Trophoblast cell (in vitro differentiated cells and primary cell): Measurements from ENCODE around the gene CCDC192. TPM values are rescaled to one million over a fixed set of nuclear protein-coding genes. Genes with fewer than 3 reads are reported as not detected.

Source experiments
- DNase-seq, 2 donors: peaks; one replicate each; pipeline ENCODE4 v3.0.0-alpha.2; 2016
- H2AFZ ChIP-seq: 2 replicates; pipeline ENCODE4 v1.6.1; 2013; ENCODE audit warnings: low read length, moderate library complexity, mild to moderate bottlenecking; ENCODE audit not compliant: insufficient read depth, poor library complexity
- H2AK5ac ChIP-seq: 2 replicates; pipeline ENCODE4 v1.6.1; 2013; ENCODE audit warnings: mild to moderate bottlenecking, low read length
- H2BK120ac ChIP-seq: 2 replicates; pipeline ENCODE4 v1.6.1; 2013; ENCODE audit warnings: low read length, mild to moderate bottlenecking, moderate library complexity; ENCODE audit not compliant: insufficient read depth, poor library complexity
- H2BK12ac ChIP-seq: 2 replicates; pipeline ENCODE4 v1.6.1; 2013; ENCODE audit warnings: mild to moderate bottlenecking, low read length, moderate library complexity
- H2BK5ac ChIP-seq: 2 replicates; pipeline ENCODE4 v1.6.1; 2013; ENCODE audit warnings: low read length, low read depth, moderate library complexity, mild to moderate bottlenecking; ENCODE audit not compliant: poor library complexity
- H3K14ac ChIP-seq: 2 replicates; pipeline ENCODE4 v1.6.1; 2013; ENCODE audit warnings: mild to moderate bottlenecking, low read length
- H3K18ac ChIP-seq: 2 replicates; pipeline ENCODE4 v1.6.1; 2013; ENCODE audit warnings: mild to moderate bottlenecking, low read length
- H3K23ac ChIP-seq: 2 replicates; pipeline ENCODE4 v1.6.1; 2013; ENCODE audit warnings: low read length
- H3K27ac ChIP-seq: 2 replicates; pipeline ENCODE4 v1.5.1; 2013; ENCODE audit warnings: low read depth, mild to moderate bottlenecking, inconsistent platforms, low read length, moderate library complexity
- H3K27me3 ChIP-seq: 2 replicates; pipeline ENCODE4 v1.6.1; 2013; ENCODE audit warnings: inconsistent platforms, mild to moderate bottlenecking, low read length, moderate library complexity; ENCODE audit not compliant: insufficient read depth
- H3K36me3 ChIP-seq, 2 experiments: 1 replicate in 1 of 2; 2 replicates in 1 of 2; pipeline ENCODE4 v1.6.1; 2013; ENCODE audit warnings: low read length in 2 of 2, mild to moderate bottlenecking in 2 of 2, moderate library complexity in 1 of 2; ENCODE audit not compliant: insufficient read depth in 2 of 2, control insufficient read depth in 1 of 2
- H3K4ac ChIP-seq: 2 replicates; pipeline ENCODE4 v1.6.1; 2013; ENCODE audit warnings: low read depth, mild to moderate bottlenecking, low read length, moderate library complexity
- H3K4me1 ChIP-seq, 2 experiments: 1 replicate in 1 of 2; 2 replicates in 1 of 2; pipeline ENCODE4 v1.6.1; 2013; ENCODE audit warnings: low read length in 2 of 2, mild to moderate bottlenecking in 2 of 2, moderate library complexity in 1 of 2; ENCODE audit not compliant: insufficient read depth in 2 of 2, control insufficient read depth in 1 of 2
- H3K4me2 ChIP-seq: 2 replicates; pipeline ENCODE4 v1.6.1; 2013; ENCODE audit warnings: inconsistent platforms, mild to moderate bottlenecking, low read length, moderate library complexity
- H3K4me3 ChIP-seq: 2 replicates; pipeline ENCODE4 v1.5.1; 2013; ENCODE audit warnings: mild to moderate bottlenecking, low read depth, low read length, inconsistent platforms
- H3K79me1 ChIP-seq: one replicate; pipeline ENCODE4 v1.6.1; 2013; ENCODE audit warnings: low read length
- H3K79me2 ChIP-seq: 2 replicates; pipeline ENCODE4 v1.6.1; 2013; ENCODE audit warnings: low read length, mild to moderate bottlenecking; ENCODE audit not compliant: control insufficient read depth, insufficient read depth, poor library complexity
- H3K9ac ChIP-seq: 2 replicates; pipeline ENCODE4 v1.6.1; 2013; ENCODE audit warnings: mild to moderate bottlenecking, low read length
- H3K9me3 ChIP-seq: 2 replicates; pipeline ENCODE4 v1.6.1; 2013; ENCODE audit warnings: low read depth, mild to moderate bottlenecking, control low read depth, inconsistent platforms, low read length; ENCODE audit not compliant: insufficient read depth
- H4K12ac ChIP-seq: 2 replicates; pipeline ENCODE4 v1.6.1; 2013; ENCODE audit warnings: low read depth, mild to moderate bottlenecking, low read length, moderate library complexity
- H4K8ac ChIP-seq: 2 replicates; pipeline ENCODE4 v1.6.1; 2013; ENCODE audit warnings: low read depth, mild to moderate bottlenecking, low read length, moderate library complexity
- H4K91ac ChIP-seq: one replicate; pipeline ENCODE4 v1.6.1; 2013; ENCODE audit warnings: low read depth, mild to moderate bottlenecking, low read length, moderate library complexity
- WGBS: extraction: QIAGEN DNeasy Blood & Tissue Kit; methylation state at CpG from one replicate; pipeline ENCODE4 v1.1.7; 2013; ENCODE audit warnings: missing lambda C conversion rate; ENCODE audit not compliant: insufficient read length, insufficient coverage; ENCODE audit errors: extremely low coverage; 5-methylcytosine and 5-hydroxymethylcytosine counted together
- polyA plus RNA-seq: library from polyadenylated mRNA; stranded (reverse); fragments of 200-250 nt; gene quantifications from 2 replicates; pipeline ENCODE4 v1.2.3, GENCODE V29; 2013

Gene CCDC192, protein sequence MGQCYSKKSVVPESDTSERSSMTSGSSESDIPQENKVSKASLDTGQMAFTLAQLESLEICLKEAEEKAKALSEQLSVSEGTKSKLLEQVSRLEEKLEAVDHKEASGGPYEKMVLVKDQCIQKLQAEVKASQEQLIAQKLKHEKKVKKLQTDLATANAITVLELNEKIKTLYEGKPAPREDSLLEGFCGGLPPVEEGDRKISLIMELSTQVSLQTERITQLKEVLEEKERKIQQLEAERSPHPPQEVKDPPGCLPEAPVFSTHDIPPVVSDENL
- 0.15 and 0.21 TPM in 2 replicates for polyA plus RNA-seq

DNA sequence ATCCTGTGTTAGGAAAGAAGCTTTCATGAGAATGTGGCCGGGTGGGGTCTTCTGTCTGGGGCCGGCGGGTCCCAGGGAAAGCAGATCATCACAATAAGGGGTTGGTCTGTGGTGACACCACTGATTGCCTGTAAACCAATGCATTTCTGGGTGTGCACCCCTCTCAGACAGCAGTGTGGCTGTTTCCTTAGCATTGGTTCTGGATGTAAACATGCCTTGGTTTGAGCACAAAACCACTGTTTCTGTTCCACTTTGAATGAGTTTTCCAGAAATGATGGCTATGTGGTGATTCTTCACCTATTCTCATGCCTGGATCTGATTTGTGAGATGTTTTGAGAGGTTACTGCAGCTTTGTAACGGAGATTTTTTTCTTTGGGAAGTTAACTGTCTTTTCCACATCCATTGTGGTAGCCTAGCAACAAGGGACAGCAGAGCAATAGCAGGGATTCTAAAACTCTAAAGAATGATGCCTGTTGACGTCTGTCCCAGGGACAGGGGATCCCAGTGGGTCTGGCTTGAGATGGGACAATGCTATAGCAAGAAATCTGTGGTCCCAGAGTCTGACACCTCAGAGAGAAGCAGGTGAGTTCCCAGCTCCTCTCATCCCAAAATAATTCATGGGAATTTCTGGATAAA, at the start of gene CCDC192:
Gene CCDC192 (plus strand): TSS at position 466 of the 636 bp plus-strand sequence. CDS start 55 bp downstream, at position 521.
- Histone ChIP-seq H3K4ac (no peak within 1 kb of the TSS), H2AFZ (no peak within 1 kb of the TSS), H4K8ac (no peak within 1 kb of the TSS), H2BK5ac (no peak within 1 kb of the TSS), H3K9ac (peak within 1 kb of the TSS; percentile 72), H3K27me3 (no peaks in the 10 kb centered on the region), H4K91ac (no peak within 1 kb of the TSS), H3K23ac (no peak within 1 kb of the TSS), H4K12ac (no peak within 1 kb of the TSS), H3K79me1 (no peaks in the 10 kb centered on the region), H2BK120ac (no peak within 1 kb of the TSS), H3K4me1 (peaks cover 4 to 5% of the 10 kb centered on the region in 2 experiments), H2BK12ac (no peak within 1 kb of the TSS), H3K18ac (no peak within 1 kb of the TSS), H3K79me2 (no peaks in the 10 kb centered on the region), H3K27ac (no peak within 1 kb of the TSS), H3K4me3 (no peak within 1 kb of the TSS), H3K9me3 (no peaks in the 10 kb centered on the region), H3K14ac (no peak within 1 kb of the TSS), H3K36me3 (no peaks in the 10 kb centered on the region), H2AK5ac (no peak within 1 kb of the TSS), H3K4me2 (no peak within 1 kb of the TSS)
- DNase-seq, result peak in 1 of 2 donors; percentile 21
- WGBS, result no CpG with 5 or more reads among the region's 5 CpGs

DNA sequence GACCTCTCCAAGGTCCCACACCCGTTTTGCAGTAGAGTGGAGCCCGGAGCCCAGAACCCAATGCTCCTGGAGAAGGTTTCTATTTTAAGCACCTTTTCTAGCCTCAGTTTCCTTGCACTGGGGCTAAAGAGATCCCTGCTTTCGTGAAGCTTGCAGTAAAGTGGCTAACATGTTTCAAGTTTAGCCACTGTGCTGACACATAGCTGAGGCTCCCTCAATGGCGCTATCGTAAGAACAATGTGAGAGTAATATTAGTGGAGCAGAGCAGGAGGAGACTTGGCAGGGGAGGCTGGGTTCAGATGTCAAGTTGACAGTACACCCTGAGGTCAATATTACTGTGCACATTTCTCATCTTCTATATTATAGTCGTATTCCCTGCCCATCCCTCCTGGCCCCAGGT, 46.4 kb upstream of the CCDC192 start:
- Histone ChIP-seq H3K18ac (no peak overlapping the region), H4K12ac (no peak overlapping the region), H4K8ac (no peak overlapping the region)

DNA sequence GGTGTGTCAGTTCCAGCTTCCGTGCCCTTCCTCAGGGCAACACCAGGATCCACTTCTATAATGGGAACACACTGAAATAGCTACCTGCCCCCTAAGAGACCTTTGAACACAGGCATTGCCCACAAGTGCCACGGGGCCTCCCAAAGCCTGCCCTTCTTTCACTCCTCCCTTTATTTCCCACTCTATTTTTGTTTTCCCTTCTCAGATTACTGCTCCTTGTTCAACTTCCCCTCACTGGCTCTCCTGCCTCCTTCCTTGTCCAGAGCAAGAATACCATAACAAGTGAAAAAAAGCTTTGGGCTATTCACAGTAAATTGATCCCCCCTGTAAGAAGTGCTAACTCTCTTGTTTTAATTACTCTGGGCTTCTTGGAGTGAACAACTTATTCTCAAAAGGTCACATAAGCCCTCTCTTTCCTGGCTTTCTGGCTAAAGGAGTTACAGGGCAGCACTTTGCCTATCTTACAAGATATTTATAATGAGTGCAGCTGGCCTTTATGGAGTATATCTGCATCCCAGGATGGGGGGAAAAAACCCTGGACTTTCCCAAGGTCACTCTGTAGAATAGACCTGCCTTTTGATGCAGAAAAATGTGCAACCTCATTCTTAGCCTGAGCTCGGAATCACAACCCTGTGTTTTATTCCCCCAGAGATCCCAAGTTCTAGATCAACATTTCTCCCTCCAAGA, 43.0 kb upstream of the CCDC192 start:
- Histone ChIP-seq H4K91ac (no peak overlapping the region), H2BK120ac (no peak overlapping the region), H3K27ac (no peak overlapping the region), H3K27me3 (no peaks in the 10 kb centered on the region), H3K23ac (no peak overlapping the region), H3K4me2 (no peak overlapping the region), H3K9me3 (no peaks in the 10 kb centered on the region), H2BK5ac (no peak overlapping the region), H4K8ac (no peak overlapping the region), H3K9ac (no peak overlapping the region), H2AFZ (no peak overlapping the region), H3K4me1 (no peaks in the 10 kb centered on the region), H3K18ac (no peak overlapping the region), H3K36me3 (no peaks in the 10 kb centered on the region), H3K4ac (no peak overlapping the region), H3K79me2 (no peaks in the 10 kb centered on the region), H3K4me3 (no peak overlapping the region), H3K14ac (no peak overlapping the region), H4K12ac (no peak overlapping the region), H3K79me1 (no peaks in the 10 kb centered on the region), H2AK5ac (no peak overlapping the region), H2BK12ac (no peak overlapping the region)
- no peak for DNase-seq
- no CpG with 5 or more reads among the region's 3 CpGs for WGBS

More for the DNA sequence above, 46.4 kb upstream of the CCDC192 start:
- Histone ChIP-seq H3K14ac (no peak overlapping the region), H3K9ac (no peak overlapping the region), H3K4me3 (no peak overlapping the region), H4K91ac (no peak overlapping the region), H3K27ac (no peak overlapping the region), H2AFZ (no peak overlapping the region), H3K23ac (no peak overlapping the region), H3K79me1 (no peaks in the 10 kb centered on the region), H3K27me3 (no peaks in the 10 kb centered on the region), H3K9me3 (no peaks in the 10 kb centered on the region), H2AK5ac (no peak overlapping the region), H2BK12ac (no peak overlapping the region), H3K36me3 (no peaks in the 10 kb centered on the region), H3K4me1 (no peaks in the 10 kb centered on the region), H2BK120ac (no peak overlapping the region), H3K4ac (no peak overlapping the region), H3K79me2 (no peaks in the 10 kb centered on the region), H2BK5ac (no peak overlapping the region), H3K4me2 (no peak overlapping the region)
- no peak for DNase-seq
- WGBS, result no CpG with 5 or more reads among the region's 6 CpGs

DNA sequence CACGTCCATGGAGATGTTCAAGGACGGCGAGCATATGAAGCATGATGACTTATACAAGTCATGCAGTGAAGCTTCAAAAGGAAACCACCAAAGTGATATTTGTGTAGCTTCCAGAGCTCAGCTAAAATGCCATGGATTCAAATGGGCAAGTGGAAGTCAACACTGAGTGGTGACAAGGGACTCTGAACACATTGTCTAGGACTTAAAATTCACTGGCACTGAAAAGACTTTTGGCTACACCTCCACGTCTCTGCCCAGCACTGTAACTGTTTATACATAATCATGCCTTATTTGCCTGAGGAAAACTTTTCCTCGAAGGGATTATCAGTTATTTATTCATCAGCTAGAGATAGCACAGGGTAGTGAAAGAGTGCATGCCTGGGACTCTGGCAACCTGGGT, 39.1 kb upstream of the CCDC192 start:
- H3K27ac ChIP-seq, result no peak overlapping the region
- H3K4ac ChIP-seq, result no peak overlapping the region
- no peak overlapping the region for H4K8ac ChIP-seq
- no peak for DNase-seq
- no peaks in the 10 kb centered on the region for H3K79me1 ChIP-seq
- no CpG with 5 or more reads among the region's 5 CpGs for WGBS
- H3K4me2 ChIP-seq, result no peak overlapping the region
- H3K36me3 ChIP-seq, result no peaks in the 10 kb centered on the region
- no peak overlapping the region for H3K4me3 ChIP-seq
- H3K27me3 ChIP-seq, result no peaks in the 10 kb centered on the region
- H3K14ac ChIP-seq, result no peak overlapping the region
- H3K4me1 ChIP-seq, result no peaks in the 10 kb centered on the region
- no peak overlapping the region for H2BK5ac ChIP-seq
- H4K12ac ChIP-seq, result no peak overlapping the region
- no peak overlapping the region for H2BK12ac ChIP-seq
- no peak overlapping the region for H2AK5ac ChIP-seq
- H2BK120ac ChIP-seq, result no peak overlapping the region
- no peaks in the 10 kb centered on the region for H3K9me3 ChIP-seq
- H4K91ac ChIP-seq, result no peak overlapping the region
- no peak overlapping the region for H2AFZ ChIP-seq
- H3K18ac ChIP-seq, result no peak overlapping the region
- no peak overlapping the region for H3K23ac ChIP-seq
- no peaks in the 10 kb centered on the region for H3K79me2 ChIP-seq
- H3K9ac ChIP-seq, result no peak overlapping the region
